Neuron (in vitro differentiated cells): ENCODE results near the gene HSD17B1.
"Not testable (repeated sequence)": the region's sequence is repeated elsewhere in the genome, so short reads cannot be mapped to it uniquely, and the experiment has no call there.

Source experiments
- H2AFZ ChIP-seq: one replicate; pipeline ENCODE4 v1.6.1; 2013; ENCODE audit warnings: low read depth, mild to moderate bottlenecking, inconsistent platforms, low read length, moderate library complexity
- H3K27me3 ChIP-seq: one replicate; pipeline ENCODE4 v1.6.1; 2013; ENCODE audit warnings: low read length; ENCODE audit not compliant: insufficient read depth
- H3K36me3 ChIP-seq: one replicate; pipeline ENCODE4 v1.6.1; 2013; ENCODE audit warnings: low read length; ENCODE audit not compliant: insufficient read depth
- H3K4me1 ChIP-seq: one replicate; pipeline ENCODE4 v1.6.1; 2013; ENCODE audit warnings: low read length; ENCODE audit not compliant: insufficient read depth
- H3K4me3 ChIP-seq: 2 replicates; pipeline ENCODE4 v1.5.1; 2013; ENCODE audit warnings: mild to moderate bottlenecking, low read length, moderate library complexity
- H3K9me3 ChIP-seq: one replicate; pipeline ENCODE4 v1.6.1; 2013; ENCODE audit warnings: low read length

HSD17B1 gene

DNA sequence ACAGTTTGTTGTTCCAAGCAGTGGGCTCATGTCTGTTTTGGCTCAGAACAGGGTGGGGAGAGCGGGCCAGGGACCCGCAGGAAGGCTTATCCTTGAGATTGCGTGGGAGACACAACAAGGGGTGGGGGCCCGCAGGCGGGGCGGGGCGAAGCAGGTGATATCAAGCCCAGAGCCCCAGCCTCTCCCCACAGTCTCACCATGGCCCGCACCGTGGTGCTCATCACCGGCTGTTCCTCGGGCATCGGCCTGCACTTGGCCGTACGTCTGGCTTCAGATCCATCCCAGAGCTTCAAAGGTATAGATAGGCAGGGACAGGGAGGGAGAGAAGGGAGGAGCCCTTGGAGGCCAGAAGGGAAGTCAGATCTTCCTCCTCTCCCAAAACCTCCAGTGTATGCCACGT is at the start of gene HSD17B1:
TSS of gene HSD17B1 (plus strand) at position 188 of the 400 bp plus-strand sequence. CDS start at position 199, 11 bp downstream.
- not testable (repeated sequence) for H3K9me3 ChIP-seq, H3K4me1 ChIP-seq, H2AFZ ChIP-seq, H3K36me3 ChIP-seq, H3K27me3 ChIP-seq
- peak within 1 kb of the TSS; percentile 64 for H3K4me3 ChIP-seq

- Histone ChIP-seq H3K4me3 (no peak overlapping the region), H3K27me3 (no peaks in the 10 kb centered on the region), H3K9me3 (no peaks in the 10 kb centered on the region), H3K36me3 (peaks cover 67% of the 10 kb centered on the region), H3K4me1 (peaks cover 17% of the 10 kb centered on the region), H2AFZ (no peak overlapping the region)
Observed at GRCh38 chr17:42502926-42503325, 49.8 kb upstream of the HSD17B1 start.

DNA sequence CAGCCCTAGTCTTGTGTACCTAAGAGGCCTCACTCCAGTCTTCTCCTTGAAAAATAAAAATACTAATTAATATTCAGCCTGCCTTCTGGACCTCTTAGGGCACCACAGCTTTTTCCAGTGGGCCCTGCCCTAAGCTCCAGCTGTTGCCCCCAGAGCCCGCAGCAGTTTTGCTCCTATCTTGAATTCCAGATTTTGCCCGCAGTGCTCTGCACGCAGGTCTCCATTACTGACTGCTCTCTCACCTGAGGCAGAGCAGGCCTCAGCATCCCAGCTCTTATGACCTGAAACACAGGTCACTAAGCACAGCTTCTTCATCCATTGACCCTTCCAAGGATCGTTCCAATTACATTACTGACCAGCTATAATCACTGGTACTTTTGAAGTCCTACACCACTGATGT is 45.1 kb upstream of the HSD17B1 start:
- peaks cover 17% of the 10 kb centered on the region for H3K4me1 ChIP-seq
- no peak overlapping the region for H2AFZ ChIP-seq
- H3K9me3 ChIP-seq = no peaks in the 10 kb centered on the region
- H3K4me3 ChIP-seq = no peak overlapping the region
- no peaks in the 10 kb centered on the region for H3K27me3 ChIP-seq
- peaks cover 61% of the 10 kb centered on the region for H3K36me3 ChIP-seq

DNA sequence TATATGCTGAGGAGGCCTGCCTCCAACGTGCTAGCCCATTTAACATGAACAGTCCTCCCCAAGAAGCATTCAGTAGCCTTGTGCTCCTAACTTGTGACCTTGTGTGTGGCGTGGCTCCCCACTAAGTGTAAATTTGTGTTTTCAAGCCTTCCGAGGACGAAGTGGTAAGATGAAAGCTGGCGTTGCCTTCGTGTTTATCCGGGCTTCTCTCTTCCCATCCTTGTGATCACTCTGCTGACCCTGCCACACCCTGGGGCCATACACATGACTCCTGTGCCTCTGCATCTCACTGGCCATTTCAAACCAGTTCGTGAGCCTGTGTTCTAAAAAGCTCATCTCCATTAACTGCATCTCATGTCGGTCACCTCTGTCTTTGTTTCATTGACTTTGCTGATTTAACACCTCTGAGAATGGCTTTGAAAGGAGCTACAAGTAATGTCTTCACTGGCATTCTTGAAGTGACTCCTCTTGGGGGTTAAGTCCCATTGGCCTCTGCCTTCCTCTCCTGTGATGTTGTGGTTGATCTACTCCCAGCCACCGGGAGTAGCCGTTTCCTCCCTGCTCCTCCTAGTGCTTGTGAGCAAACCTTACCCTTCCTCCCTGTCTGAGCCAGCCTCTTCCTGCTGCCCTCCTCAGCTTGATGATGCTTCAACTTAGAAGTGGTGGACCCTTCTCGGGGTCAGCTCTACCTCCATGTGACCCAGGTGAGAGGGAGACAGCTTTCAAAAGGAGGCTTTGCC is 44.1 kb upstream of the HSD17B1 start:
- H3K4me1 ChIP-seq = peaks cover 17% of the 10 kb centered on the region
- no peaks in the 10 kb centered on the region for H3K9me3 ChIP-seq
- H3K36me3 ChIP-seq = peaks cover 56% of the 10 kb centered on the region
- H3K4me3 ChIP-seq = no peak overlapping the region
- no peak overlapping the region for H2AFZ ChIP-seq
- no peaks in the 10 kb centered on the region for H3K27me3 ChIP-seq

GRCh38 chr17:42509409-42509808 is 43.3 kb upstream of the HSD17B1 start:
- Histone ChIP-seq H3K4me1 (peaks cover 17% of the 10 kb centered on the region), H3K27me3 (no peaks in the 10 kb centered on the region), H3K9me3 (no peaks in the 10 kb centered on the region), H3K36me3 (peaks cover 55% of the 10 kb centered on the region), H3K4me3 (no peak overlapping the region), H2AFZ (no peak overlapping the region)

DNA sequence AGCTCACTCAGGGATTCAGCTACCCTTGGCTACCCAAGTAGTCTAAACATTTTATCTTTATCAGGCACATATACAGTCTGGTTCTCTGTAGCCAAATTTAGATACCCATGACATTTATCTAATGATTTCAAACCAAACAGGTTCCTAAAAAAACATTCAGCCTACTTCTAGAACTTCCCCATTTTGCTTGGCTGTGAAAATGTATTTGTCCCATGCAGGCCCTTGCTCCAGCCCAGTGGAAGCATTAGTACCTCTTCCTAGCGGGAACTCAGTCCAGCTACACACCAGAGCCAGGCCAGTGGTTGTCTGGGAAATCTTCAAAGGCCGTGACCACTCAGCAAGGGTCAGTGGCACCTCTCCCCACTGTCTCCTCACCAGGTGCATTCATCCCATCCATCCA is 42.9 kb upstream of the HSD17B1 start:
- peaks cover 56% of the 10 kb centered on the region for H3K36me3 ChIP-seq
- peaks cover 17% of the 10 kb centered on the region for H3K4me1 ChIP-seq
- H3K27me3 ChIP-seq = no peaks in the 10 kb centered on the region
- H3K9me3 ChIP-seq = no peaks in the 10 kb centered on the region
- no peak overlapping the region for H2AFZ ChIP-seq
- H3K4me3 ChIP-seq = no peak overlapping the region

DNA sequence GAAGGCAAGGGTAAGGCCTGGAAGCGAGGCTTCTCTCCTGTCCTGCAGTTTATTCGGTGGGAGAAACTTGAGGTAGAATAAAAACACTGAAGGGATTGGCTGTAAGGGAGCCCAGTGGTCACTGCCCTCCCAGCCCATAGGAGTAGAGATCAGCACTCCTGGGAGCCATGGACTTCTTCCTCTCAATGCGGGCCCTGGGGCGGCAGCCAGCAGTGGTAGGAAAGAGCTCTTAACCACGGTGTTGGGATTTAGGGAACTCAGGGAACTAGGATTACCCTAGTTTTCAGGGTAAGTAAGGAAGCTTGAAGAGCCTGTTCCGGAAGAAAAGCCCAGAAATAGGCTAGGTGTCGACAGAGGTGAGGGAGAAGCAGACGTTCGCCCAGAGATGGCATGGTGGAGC is 40.5 kb upstream of the HSD17B1 start:
- H2AFZ ChIP-seq = no peak overlapping the region
- peaks cover 6% of the 10 kb centered on the region for H3K4me1 ChIP-seq
- H3K9me3 ChIP-seq = no peaks in the 10 kb centered on the region
- no peak overlapping the region for H3K4me3 ChIP-seq
- peaks cover 61% of the 10 kb centered on the region for H3K36me3 ChIP-seq
- H3K27me3 ChIP-seq = no peaks in the 10 kb centered on the region

GRCh38 chr17:42512733-42513251 is 39.9 kb upstream of the HSD17B1 start:
- Histone ChIP-seq H3K27me3 (no peaks in the 10 kb centered on the region), H3K4me1 (peaks cover under 1% of the 10 kb centered on the region), H3K9me3 (no peaks in the 10 kb centered on the region), H3K4me3 (no peak overlapping the region), H3K36me3 (peaks cover 57% of the 10 kb centered on the region), H2AFZ (no peak overlapping the region)

GRCh38 chr17:42513686-42514085 is 39.0 kb upstream of the HSD17B1 start:
- peaks cover 49% of the 10 kb centered on the region for H3K36me3 ChIP-seq
- no peak overlapping the region for H2AFZ ChIP-seq
- H3K4me1 ChIP-seq = peaks cover 7% of the 10 kb centered on the region
- H3K4me3 ChIP-seq = no peak overlapping the region
- no peaks in the 10 kb centered on the region for H3K9me3 ChIP-seq
- H3K27me3 ChIP-seq = no peaks in the 10 kb centered on the region

- H3K27me3 ChIP-seq = no peaks in the 10 kb centered on the region
- peaks cover 13% of the 10 kb centered on the region for H3K4me1 ChIP-seq
- H3K4me3 ChIP-seq = no peak overlapping the region
- no peak overlapping the region for H2AFZ ChIP-seq
- H3K9me3 ChIP-seq = no peaks in the 10 kb centered on the region
- peaks cover 43% of the 10 kb centered on the region for H3K36me3 ChIP-seq
Observed at GRCh38 chr17:42514279-42514678, 38.4 kb upstream of the HSD17B1 start.

DNA sequence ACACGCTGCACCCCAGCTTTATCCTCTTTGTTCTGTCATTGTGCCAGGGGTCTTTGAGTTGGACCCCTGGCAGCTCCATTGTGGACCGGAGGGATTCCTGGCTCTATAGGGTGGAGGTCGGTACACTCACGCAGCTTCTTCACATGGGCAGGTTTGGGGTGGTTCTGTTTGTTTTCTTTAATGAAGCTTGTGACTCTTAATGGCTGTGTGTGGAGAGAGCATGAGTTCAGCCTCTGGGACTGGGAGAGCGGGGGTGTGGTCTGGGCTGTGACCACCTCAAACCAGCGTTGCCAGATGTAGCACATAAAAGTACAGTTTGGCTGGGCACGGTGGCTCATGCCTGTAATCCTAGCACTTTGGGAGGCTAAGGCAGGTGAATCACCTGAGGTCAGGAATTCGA is 37.9 kb upstream of the HSD17B1 start:
- Histone ChIP-seq H2AFZ (no peak overlapping the region), H3K36me3 (peaks cover 38% of the 10 kb centered on the region), H3K27me3 (no peaks in the 10 kb centered on the region), H3K4me1 (peaks cover 19% of the 10 kb centered on the region), H3K9me3 (no peaks in the 10 kb centered on the region), H3K4me3 (no peak overlapping the region)

DNA sequence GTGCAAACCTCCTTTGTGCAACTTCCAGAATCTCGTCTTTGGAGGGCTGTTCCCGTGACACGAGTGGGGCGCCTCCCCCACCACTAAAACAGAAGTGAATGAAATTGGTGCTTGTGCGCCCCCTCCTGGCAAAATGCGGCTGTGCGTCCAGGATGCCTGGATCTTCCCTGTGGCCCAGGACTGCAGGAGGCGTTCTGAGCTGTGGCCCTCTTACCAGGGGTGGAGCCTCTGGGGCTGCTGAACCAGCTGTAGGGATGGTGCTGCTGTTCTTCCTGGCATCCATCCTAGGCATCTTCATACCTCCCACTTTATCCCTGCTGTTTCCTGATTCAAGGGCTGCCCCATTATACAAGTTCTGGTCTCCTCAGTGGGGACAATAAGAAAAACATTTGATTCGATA is 35.2 kb upstream of the HSD17B1 start:
- H3K4me1 ChIP-seq = peaks cover 38% of the 10 kb centered on the region
- H3K4me3 ChIP-seq = no peak overlapping the region
- H3K9me3 ChIP-seq = no peaks in the 10 kb centered on the region
- H3K27me3 ChIP-seq = no peaks in the 10 kb centered on the region
- H3K36me3 ChIP-seq = peaks cover 37% of the 10 kb centered on the region
- H2AFZ ChIP-seq = no peak overlapping the region

GRCh38 chr17:42518046-42518754 is 34.5 kb upstream of the HSD17B1 start:
- Histone ChIP-seq H2AFZ (no peak overlapping the region), H3K9me3 (no peaks in the 10 kb centered on the region), H3K27me3 (no peaks in the 10 kb centered on the region), H3K4me1 (peaks cover 42% of the 10 kb centered on the region), H3K36me3 (peaks cover 43% of the 10 kb centered on the region), H3K4me3 (no peak overlapping the region)
